GM10847 (cell line): ENCODE results near the gene EXOSC10.

ENCODE experiments used
- POLR2A ChIP-seq: IDR thresholded peaks from 2 replicates; pipeline ENCODE4 v1.6.1; 2011; ENCODE audit not compliant: insufficient read length; ENCODE audit errors: extremely low read depth

Gene EXOSC10

GRCh38 chr1:11071463-11072215, 28.0 kb downstream of the EXOSC10 start:
- TF ChIP-seq POLR2A: no peak

GRCh38 chr1:11070876-11071275, 28.8 kb downstream of the EXOSC10 start:
- no peak for TF ChIP-seq POLR2A

DNA sequence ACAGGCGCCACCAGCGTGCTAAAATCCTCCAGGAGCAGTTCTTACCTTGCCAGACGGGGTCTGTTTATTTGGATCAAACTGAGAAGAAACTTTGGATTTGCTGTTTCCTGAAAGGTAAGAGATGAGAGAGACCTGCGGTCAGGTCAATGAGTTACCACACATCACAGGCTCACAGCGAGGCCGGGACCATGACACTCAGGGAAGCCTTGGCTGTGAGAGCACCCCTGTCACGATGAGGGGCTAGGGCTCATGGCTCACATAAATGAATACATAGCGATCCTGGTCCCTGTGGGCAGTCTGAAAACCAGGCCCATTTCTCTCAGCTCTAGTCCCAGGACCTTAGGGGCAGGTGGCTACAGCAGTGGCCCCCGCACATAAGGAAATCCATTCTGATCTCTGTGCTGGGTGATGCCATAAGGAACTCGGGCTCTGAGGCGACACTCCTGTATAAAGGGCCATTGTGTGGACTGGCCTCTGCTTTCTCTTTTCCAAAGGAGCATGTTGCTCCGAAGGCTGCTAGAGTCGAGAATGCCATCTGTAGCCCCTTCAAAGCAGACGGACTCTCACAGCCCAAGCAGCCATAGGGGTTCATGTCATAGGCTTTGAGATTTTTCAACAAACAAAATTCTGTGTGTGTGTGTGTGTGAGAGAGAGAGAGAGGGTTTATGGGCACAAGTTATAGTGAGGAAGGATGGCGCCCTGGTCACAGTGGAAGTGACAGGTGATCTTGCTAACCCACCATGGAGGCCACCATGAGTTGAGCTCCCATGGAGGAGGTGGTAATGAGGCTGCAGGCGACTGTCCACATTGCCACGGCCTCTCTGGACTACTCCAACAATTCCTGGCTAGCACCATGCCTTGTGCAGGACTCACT, 30.8 kb downstream of the EXOSC10 start:
- no peak for TF ChIP-seq POLR2A

GRCh38 chr1:11067716-11068599, 31.7 kb downstream of the EXOSC10 start:
- no peak for TF ChIP-seq POLR2A

- no peak for TF ChIP-seq POLR2A
Measured at GRCh38 chr1:11065796-11066195, 33.9 kb downstream of the EXOSC10 start.

GRCh38 chr1:11064942-11065341, 34.7 kb downstream of the EXOSC10 start:
- TF ChIP-seq POLR2A: no peak

DNA sequence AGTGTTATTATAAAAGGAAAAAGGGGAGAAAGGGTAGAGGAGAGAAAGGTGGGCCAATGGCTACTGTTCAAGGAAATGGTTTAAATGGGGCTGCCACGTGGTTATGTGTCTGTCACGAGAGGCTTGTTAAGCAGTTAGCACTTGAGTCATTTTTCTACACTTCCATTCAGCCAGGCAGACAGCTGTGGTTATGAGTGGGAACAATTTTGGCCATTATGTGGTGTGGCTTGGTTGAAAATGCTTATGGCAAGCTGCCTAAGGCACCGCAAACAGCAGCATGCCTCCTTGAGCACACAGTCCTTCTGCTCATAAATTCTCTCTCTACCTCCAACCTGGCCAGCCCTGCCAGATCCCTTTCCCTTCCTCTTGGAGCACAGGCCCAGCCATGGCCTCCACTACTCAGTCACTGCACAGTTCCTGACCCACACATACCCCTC, 36.7 kb downstream of the EXOSC10 start:
- no peak for TF ChIP-seq POLR2A

GRCh38 chr1:11061652-11062365, 37.9 kb downstream of the EXOSC10 start:
- TF ChIP-seq POLR2A: no peak

- TF ChIP-seq POLR2A: no peak
Measured at GRCh38 chr1:11059968-11060830, 39.5 kb downstream of the EXOSC10 start, which contains the start of gene SRM. TSS of gene SRM (minus strand) at chr1:11060018. CDS start at chr1:11059943, 75 bp downstream.

DNA sequence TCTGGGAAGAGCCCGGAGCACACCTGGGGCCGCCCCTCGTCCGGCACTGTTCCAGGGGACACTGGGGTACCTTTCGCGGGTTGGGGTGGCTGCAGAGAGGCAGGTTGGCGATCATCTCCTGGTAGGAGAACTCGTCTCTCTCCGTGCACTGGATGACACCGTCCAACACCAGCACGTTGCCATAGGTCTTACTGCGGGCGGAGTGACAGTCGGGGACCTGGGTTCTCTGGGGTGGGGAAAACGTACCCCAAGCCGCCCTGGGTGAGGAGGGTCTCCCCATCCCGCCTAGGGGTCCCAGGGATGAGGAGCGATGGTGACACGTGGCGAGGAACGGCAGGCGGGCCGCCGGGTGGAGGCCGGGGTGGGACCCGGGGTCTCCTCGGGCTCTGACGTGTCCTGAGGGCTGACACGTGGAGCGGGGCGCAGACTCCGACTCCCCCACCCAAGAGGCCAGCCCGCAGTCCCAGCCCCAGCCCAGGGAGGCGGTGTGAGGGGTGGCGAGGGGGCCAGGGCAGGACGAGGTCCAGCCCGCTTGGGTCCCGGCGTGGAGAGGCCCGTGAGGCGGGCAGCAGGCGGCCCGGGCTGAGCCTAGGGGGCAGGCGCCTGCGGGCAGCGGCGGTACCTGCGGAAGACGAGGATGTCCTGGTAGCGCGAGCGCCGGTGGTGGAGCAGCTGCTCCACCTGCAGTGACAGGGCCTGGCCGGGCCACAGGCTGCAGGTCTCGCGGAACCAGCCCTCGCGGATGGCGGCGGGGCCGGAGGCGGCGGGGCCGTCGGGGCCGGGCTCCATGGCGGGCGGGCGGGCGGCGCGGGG, 40.3 kb downstream of the EXOSC10 start:
- TF ChIP-seq POLR2A: no peak

DNA sequence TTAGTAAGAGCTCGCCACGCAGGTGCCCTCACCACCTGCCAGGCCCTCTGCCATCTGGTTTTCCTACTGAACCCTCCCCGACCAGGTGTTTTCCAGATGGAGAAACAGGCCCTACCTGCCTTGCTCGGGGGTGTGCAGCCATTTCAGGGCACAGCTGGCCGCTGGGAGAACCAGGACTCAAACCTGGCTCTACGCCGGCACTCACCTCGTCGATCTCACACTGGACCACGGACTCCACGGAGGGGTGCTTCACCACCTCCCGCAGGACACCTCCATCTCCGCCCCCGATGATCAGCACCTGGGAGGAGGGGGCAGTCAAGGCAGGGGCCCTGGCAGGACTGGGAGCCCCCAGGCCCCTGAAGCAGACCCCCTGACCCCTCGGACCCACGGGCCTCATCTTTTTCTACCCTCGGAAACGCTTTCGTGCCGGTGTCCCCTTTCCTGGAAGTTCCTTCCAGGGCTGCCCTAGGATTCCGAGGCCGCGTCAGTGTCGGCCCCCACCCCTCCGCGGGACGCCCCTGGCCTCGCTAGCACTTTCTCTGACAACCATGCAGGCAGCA, 41.0 kb downstream of the EXOSC10 start:
- TF ChIP-seq POLR2A: no peak

- TF ChIP-seq POLR2A: no peak
Measured at GRCh38 chr1:11058026-11058425, 41.6 kb downstream of the EXOSC10 start.
